Mesodermal cell (in vitro differentiated cells): ENCODE data around the gene NFATC3.

Experiments
- H3K27ac ChIP-seq: 2 replicates; pipeline ENCODE4 v1.7.0; 2013; ENCODE audit warnings: mild to moderate bottlenecking, low read depth, low read length, moderate library complexity; ENCODE audit not compliant: severe bottlenecking
- H3K36me3 ChIP-seq: 2 replicates; pipeline ENCODE4 v1.7.1; 2013; ENCODE audit warnings: mild to moderate bottlenecking, low read length, moderate library complexity; ENCODE audit not compliant: control insufficient read depth, insufficient read depth
- H3K4me1 ChIP-seq: one replicate; pipeline ENCODE4 v1.7.1; 2013; ENCODE audit warnings: mild to moderate bottlenecking, low read length; ENCODE audit not compliant: insufficient read depth, control insufficient read depth, poor library complexity, severe bottlenecking
- H3K4me3 ChIP-seq: 2 replicates; pipeline ENCODE4 v1.7.0; 2013; ENCODE audit warnings: low read length, control low read depth, mild to moderate bottlenecking; ENCODE audit not compliant: insufficient read depth, poor library complexity, severe bottlenecking; ENCODE audit errors: extremely low read depth
- H3K9me3 ChIP-seq: 2 replicates; pipeline ENCODE4 v1.7.1; 2013; ENCODE audit warnings: mild to moderate bottlenecking, low read length, moderate library complexity; ENCODE audit not compliant: control insufficient read depth
- WGBS, 2 experiments: methylation state at CpG; one replicate each; pipeline ENCODE4 v1.1.5; 2013; ENCODE audit warnings: missing lambda C conversion rate in 2 of 2; ENCODE audit not compliant: insufficient coverage in 2 of 2; 5-methylcytosine and 5-hydroxymethylcytosine counted together

Gene NFATC3

DNA sequence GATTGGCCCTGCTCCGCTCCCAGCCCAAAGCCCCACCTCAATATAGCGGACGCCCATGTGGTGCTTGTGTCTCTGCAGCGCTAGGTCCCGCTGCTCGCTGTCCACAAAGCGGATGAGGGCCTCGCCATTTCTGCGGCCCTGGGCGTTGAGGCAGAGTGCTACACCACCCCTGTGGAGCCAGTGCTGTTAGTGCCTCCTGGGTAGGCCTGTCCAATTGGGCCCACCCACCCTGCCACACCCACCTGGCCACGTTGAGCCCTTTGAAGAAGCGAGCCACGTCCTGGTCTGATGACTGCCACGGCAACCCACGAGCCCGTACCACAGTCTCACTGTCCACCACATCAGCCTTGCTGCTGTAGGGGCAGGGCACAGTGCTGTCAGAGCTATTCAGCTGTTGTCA lies 147.2 kb downstream of the NFATC3 start:
- Histone ChIP-seq H3K9me3 (no peaks in the 10 kb centered on the region), H3K4me1 (peaks cover 9% of the 10 kb centered on the region), H3K27ac (no peak overlapping the region), H3K36me3 (peaks cover 9% of the 10 kb centered on the region), H3K4me3 (no peak overlapping the region)
- 95 to 98% methylated on average over 15 to 16 of the region's 16 CpGs for WGBS, 2 experiments

DNA sequence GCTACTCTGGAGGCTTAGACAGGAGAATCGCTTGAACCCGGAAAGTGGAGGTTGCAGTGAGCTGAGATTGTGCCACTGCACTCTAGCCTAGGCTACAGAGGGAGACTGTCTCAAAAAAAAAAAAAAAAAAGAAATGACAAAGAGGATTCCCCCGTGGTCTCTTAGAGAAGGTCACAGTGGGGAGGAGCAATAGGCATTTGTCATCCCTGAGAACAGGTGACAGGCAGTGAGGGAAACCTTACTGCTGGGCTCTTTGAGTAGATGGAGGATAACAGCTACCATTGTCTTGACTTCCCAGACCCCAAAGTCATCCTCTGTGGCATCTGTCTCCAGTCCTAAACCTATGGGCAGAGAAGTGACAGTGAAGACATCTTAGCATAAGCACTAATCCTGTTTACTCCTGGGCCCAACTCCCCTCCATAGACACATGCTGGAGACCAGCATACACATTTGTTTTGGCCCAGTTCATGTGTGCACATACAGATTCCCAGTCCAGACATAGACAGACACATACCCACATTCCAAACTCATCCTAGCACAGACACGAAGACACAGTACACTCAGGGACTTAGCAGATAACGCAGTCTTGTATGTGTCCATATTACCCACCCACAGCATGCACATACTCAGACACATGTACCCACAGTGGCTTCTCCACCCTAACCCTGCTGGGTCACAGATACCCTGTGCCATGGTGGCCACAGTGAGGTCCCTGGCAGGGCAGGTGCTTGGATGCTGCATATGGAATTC lies 148.1 kb downstream of the NFATC3 start:
- H3K9me3 ChIP-seq: no peaks in the 10 kb centered on the region
- H3K36me3 ChIP-seq: peaks cover 5% of the 10 kb centered on the region
- 90 to 100% methylated on average over 4 to 5 of the region's 5 CpGs for WGBS, 2 experiments
- no peak overlapping the region for H3K4me3 ChIP-seq
- H3K27ac ChIP-seq: no peak overlapping the region
- H3K4me1 ChIP-seq: peaks cover 9% of the 10 kb centered on the region

DNA sequence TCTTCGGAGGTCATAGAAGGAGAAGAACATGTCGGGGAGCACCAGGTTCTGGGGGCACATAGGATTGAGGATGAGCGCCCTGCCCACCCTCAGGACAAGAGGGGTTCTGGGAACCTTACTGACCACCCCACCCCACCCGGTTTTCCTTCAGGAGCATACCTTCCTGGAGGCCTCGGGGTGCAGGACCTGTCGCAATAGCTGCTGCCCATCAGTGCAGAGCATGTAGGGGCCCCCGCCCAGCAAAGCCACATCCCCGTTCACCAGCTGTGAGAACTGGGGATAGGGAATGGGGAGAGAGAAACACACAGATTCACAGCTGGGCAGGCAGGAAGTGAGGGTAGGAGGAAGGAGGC lies 148.6 kb downstream of the NFATC3 start:
- Histone ChIP-seq H3K4me1 (peaks cover 9% of the 10 kb centered on the region), H3K36me3 (peaks cover 5% of the 10 kb centered on the region), H3K9me3 (no peaks in the 10 kb centered on the region), H3K27ac (no peak overlapping the region), H3K4me3 (no peak overlapping the region)
- 91 to 95% methylated on average over 3 to 8 of the region's 8 CpGs for WGBS, 2 experiments

DNA sequence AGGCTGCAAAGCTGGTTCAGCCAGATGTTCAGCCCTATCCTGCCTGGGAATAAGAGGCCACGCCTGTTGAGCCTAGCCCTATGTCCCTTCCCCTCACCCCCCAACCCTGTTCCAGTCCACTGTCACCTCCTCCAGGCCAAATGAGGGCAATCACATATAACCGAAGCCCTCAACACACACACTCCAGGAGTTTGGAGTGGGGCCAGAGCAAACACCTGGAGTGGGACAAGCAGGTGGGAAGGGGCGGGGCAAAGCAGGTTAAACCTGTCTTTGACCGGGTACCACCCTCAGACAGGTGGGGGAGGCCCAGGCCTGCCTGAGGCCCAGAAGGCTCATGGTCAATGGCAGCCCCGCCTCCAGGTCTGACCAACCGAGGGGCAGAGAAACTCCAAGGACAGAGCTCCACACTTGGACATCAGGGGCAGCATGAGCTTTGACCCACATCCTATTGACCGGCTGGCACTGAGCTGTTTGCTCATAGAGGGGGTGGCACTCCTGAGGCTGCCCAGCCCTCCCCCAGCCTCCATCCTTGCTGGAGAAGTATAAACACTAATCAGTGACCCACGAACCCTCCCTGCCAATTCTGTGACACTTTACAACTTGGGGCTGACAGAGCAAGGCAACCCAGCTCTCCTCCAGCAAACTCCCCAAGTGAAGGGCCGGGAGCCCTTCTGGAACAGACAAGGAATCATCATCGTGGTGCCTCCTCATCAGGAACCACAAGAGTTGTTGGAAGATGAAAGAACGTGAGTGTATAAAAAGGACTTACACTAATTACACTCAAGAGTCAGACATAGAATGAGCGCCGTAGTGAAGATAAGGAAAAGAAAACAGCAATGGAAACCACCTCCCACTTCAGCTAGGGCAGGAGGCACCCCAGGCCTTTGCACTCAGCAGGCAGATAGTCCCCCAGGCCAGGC lies 149.3 kb downstream of the NFATC3 start:
- H3K27ac ChIP-seq: no peak overlapping the region
- no peaks in the 10 kb centered on the region for H3K9me3 ChIP-seq
- peaks cover 5% of the 10 kb centered on the region for H3K36me3 ChIP-seq
- WGBS, 2 experiments: 77 to 84% methylated on average over 7 of the region's 13 CpGs
- peaks cover 9% of the 10 kb centered on the region for H3K4me1 ChIP-seq
- no peak overlapping the region for H3K4me3 ChIP-seq

DNA sequence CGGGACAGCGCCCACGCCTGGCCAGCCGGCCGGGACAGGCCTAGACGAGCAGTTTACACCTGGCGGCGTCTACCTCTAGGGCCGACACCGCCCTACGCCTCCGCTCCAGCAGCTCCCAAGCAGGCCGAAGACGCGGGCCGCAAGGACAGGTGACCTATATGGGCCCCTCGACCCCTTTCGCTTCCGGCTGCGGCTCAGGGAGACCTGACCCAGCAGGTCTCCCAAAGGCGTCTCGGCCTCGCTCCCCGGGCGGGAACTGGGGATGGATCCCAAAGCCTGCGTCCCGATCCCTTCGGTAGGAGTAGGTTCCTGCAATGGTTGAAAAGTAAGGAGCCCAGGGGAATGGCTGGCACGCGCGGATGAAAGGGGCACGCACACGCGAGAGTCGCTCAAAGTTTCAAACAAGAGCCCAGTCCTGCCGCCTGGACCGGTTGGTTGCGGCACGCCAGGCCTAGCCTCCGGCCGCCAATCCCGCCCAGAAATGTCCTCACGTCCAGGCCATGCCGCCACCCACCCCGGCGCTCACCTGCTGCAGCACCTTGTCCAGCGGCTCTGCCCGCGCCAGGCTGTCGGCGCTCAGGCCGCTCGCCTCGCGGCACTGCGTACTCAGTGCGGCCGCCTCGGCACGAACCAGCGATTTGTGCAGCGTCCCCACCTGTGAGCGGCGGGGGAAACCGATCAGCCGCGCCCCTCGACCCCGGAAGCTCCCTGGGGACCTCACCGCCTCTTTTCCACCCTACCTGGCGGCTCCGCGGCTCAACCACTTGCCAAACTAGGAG lies 150.1 kb downstream of the NFATC3 start:
- Histone ChIP-seq H3K36me3 (no peaks in the 10 kb centered on the region), H3K27ac (no peak overlapping the region), H3K4me1 (peaks cover 9% of the 10 kb centered on the region), H3K9me3 (no peaks in the 10 kb centered on the region), H3K4me3 (peak overlapping the region; percentile 29)
- WGBS, 2 experiments: 15 to 17% methylated on average over 65 to 66 of the region's 73 CpGs

DNA sequence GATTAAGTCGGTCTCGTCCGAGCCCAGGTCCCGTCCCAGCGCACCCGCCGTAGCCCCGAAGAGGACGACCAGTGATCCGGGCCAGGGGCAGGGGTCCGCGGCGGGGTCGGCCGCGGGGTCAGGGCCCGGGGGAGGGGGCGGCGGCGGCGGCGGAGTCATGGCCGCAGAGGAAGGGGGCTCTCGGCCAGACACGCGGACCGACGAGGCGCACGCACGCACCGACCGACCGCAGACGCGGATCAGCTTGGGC lies 150.6 kb downstream of the NFATC3 start, which contains the start of gene ESRP2:
ESRP2 (minus strand) TSS at position 241 of the 250 bp plus-strand sequence; CDS start at position 159, 82 bp downstream.
- Histone ChIP-seq H3K4me1 (peaks cover 9% of the 10 kb centered on the region), H3K9me3 (no peaks in the 10 kb centered on the region), H3K4me3 (peak within 1 kb of the TSS; percentile 29), H3K27ac (peak within 1 kb of the TSS; percentile 93), H3K36me3 (no peaks in the 10 kb centered on the region)
- WGBS, 2 experiments: 1 to 2% methylated on average over 24 to 26 of the region's 36 CpGs

DNA sequence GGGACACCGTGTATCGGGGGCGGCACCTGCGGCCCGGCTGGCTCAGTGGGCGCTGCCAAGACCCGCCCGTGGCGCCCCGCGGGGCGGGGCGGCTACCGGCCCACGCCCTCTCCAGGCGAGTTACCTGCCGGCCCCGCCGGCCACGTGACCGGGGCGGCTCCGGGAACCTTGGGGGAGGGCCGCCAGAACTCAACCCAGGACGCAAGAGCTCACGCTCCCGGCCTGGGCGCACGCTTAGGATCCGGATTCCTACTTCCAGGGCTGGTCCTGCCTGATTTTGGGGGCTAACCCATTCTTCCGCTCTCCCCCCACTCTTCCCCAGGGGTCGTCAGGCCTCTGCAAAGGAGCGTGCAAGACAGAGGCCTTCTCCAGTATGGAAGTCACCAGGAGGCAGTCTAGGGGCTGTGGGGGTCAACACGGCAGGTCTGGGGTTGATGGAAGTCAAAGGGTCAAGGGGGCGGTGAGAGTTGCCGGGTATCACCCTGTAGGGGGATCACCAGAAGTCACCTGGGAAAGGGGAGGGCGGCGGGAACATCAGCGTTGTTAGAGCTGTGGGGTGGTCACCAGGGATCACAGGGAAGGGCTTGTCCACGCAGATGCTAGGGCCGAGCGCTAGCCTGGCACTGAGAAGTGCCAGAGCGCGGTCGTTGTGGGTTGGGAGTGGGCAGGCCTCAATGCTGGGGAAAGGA lies 151.1 kb downstream of the NFATC3 start:
- WGBS, 2 experiments: 15 to 17% methylated on average over 28 to 36 of the region's 45 CpGs
- no peaks in the 10 kb centered on the region for H3K36me3 ChIP-seq
- no peaks in the 10 kb centered on the region for H3K9me3 ChIP-seq
- no peak overlapping the region for H3K27ac ChIP-seq
- H3K4me1 ChIP-seq: peaks cover 9% of the 10 kb centered on the region
- peak overlapping the region; percentile 29 for H3K4me3 ChIP-seq

DNA sequence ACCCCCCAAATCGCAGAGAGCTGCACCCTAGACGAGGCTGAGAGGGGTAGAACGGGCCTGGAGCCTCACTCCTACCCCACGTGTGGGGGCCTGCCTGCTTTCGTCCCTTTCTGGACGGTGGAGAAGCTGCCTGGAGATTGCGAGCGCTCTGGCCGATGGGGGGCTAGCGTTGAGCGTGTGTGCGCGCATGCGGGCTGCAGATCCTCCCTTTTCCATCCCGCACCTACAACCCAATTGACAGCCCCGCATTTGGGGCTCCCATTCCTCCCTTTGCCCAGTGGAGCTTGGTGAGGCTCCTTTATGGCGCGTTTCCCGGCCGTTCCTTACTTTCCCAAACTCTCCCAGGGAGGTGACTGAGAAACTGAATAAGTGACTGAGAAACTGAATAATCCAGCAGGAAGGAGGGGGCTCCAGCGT lies 151.7 kb downstream of the NFATC3 start:
- WGBS, 2 experiments: 15 to 27% methylated on average over 15 to 17 of the region's 21 CpGs
- Histone ChIP-seq H3K9me3 (no peaks in the 10 kb centered on the region), H3K27ac (peak overlapping the region; percentile 93), H3K36me3 (no peaks in the 10 kb centered on the region), H3K4me3 (peak overlapping the region; percentile 29), H3K4me1 (peaks cover 9% of the 10 kb centered on the region)

DNA sequence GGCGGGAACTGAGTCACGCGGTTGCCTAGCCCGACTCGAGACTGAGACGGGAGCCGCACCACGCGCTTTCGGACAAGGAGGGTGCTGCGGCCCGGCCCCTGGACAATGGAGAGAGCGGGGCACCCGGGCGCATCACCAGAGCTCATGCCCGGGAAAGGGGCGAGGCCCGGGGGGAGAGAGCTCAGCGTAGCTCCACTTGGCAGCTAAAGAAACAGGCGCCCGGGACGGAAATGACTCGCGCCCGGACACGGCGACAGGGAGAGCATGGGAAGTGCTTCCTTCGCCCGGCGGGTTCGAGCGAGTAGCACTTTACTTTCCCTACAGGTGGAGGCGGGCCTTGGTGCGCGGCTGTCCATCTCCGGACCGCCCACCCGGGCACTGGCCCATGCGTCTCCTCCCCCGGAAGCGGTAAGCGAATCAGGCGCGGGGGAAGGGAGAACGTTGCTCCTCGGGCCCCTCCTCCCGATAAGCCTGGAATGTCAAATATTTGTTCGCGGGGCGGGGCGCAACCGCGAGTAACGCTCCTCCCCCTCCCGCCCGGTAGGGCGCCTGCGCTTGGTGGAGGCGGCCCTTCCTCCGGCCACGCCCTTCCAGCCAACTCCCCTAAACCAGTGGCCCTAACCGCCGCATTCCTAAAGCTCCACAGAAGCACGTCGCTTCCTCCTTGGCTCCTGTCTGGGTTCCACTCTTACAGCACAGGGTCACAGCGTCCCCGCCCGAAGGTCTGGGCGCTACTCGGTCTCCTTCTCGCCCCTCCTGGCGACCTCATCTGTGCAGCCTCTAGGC lies 152.3 kb downstream of the NFATC3 start:
- peak overlapping the region; percentile 29 for H3K4me3 ChIP-seq
- no peaks in the 10 kb centered on the region for H3K36me3 ChIP-seq
- 1% methylated on average over 60 to 66 of the region's 72 CpGs for WGBS, 2 experiments
- H3K27ac ChIP-seq: peak overlapping the region; percentile 93
- no peaks in the 10 kb centered on the region for H3K9me3 ChIP-seq
- H3K4me1 ChIP-seq: peaks cover 9% of the 10 kb centered on the region

DNA sequence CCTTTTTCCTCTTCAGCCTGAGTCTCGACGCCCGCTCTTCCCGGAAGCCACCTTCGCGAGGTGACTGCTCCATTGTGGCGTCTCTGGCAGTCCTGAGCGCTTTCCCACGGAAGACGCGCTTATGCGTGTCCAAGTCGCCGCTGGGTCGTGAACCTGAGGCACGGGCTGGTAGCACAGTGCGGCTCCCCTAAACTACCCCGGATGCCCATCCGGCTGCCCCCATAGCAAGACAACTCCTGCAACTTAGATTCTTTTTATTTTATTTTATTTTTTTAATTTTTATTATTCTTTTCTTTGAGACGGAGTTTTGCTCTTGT lies 152.8 kb downstream of the NFATC3 start:
- peaks cover 9% of the 10 kb centered on the region for H3K4me1 ChIP-seq
- peak overlapping the region; percentile 29 for H3K4me3 ChIP-seq
- peak overlapping the region; percentile 93 for H3K27ac ChIP-seq
- H3K9me3 ChIP-seq: no peaks in the 10 kb centered on the region
- 25 to 29% methylated on average over 15 to 16 of the region's 20 CpGs for WGBS, 2 experiments
- no peaks in the 10 kb centered on the region for H3K36me3 ChIP-seq
